OCI-LY1 (cell line): ENCODE results near the gene PTPA.

Source experiments
- EZH2 ChIP-seq: fragments of 200-600 bp; sonication (generic), shearing (Covaris generic); IDR thresholded peaks from 2 replicates; pipeline ENCODE4 v1.8.0; 2017; ENCODE audit warnings: borderline replicate concordance, mixed run types, mild to moderate bottlenecking, antibody characterized with exemption, low read length, moderate library complexity, mixed read lengths
- TF ChIP-seq, protein P1 (sequence below): fragments of 200-600 bp; sonication (generic), shearing (Covaris generic); IDR thresholded peaks from 2 replicates; pipeline ENCODE4 v1.5.1; 2017; ENCODE audit warnings: mild to moderate bottlenecking, antibody characterized with exemption, low read length, moderate library complexity, mixed read lengths

GRCh38 chr9:129171993-129172751 lies 61.0 kb downstream of the PTPA start:
- TF ChIP-seq, protein P1, sequence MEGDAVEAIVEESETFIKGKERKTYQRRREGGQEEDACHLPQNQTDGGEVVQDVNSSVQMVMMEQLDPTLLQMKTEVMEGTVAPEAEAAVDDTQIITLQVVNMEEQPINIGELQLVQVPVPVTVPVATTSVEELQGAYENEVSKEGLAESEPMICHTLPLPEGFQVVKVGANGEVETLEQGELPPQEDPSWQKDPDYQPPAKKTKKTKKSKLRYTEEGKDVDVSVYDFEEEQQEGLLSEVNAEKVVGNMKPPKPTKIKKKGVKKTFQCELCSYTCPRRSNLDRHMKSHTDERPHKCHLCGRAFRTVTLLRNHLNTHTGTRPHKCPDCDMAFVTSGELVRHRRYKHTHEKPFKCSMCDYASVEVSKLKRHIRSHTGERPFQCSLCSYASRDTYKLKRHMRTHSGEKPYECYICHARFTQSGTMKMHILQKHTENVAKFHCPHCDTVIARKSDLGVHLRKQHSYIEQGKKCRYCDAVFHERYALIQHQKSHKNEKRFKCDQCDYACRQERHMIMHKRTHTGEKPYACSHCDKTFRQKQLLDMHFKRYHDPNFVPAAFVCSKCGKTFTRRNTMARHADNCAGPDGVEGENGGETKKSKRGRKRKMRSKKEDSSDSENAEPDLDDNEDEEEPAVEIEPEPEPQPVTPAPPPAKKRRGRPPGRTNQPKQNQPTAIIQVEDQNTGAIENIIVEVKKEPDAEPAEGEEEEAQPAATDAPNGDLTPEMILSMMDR, result no peak
- TF ChIP-seq EZH2, result no peak
